HEK293 (cell line): ENCODE data around the gene HEPHL1.

ENCODE experiments used
- ELK4 ChIP-seq: IDR thresholded peaks from 2 replicates; pipeline ENCODE4 v1.6.1; 2011; ENCODE audit warnings: mild to moderate bottlenecking, low read depth, low read length, borderline replicate concordance
- REST ChIP-seq: fragments of 450-650 bp; formaldehyde crosslinking; IDR thresholded peaks from 2 replicates; pipeline ENCODE4 v1.5.1; 2016; ENCODE audit warnings: missing biosample characterization, missing genetic modification characterization
- SALL2 ChIP-seq: fragments of 450-650 bp; formaldehyde crosslinking; IDR thresholded peaks from 2 replicates; pipeline ENCODE4 v1.5.0; 2017; ENCODE audit warnings: missing biosample characterization, mild to moderate bottlenecking, missing genetic modification characterization, borderline replicate concordance
- ZBTB1 ChIP-seq: fragments of 450-650 bp; formaldehyde crosslinking; IDR thresholded peaks from 2 replicates; pipeline ENCODE4 v1.5.1; 2016; ENCODE audit warnings: missing biosample characterization, missing genetic modification characterization
- ZBTB21 ChIP-seq: fragments of 450-650 bp; formaldehyde crosslinking; IDR thresholded peaks from 2 replicates; pipeline ENCODE4 v1.5.1; 2017; ENCODE audit warnings: missing biosample characterization, missing genetic modification characterization
- ZNF202 ChIP-seq: fragments of 450-650 bp; formaldehyde crosslinking; IDR thresholded peaks from 2 replicates; pipeline ENCODE4 v1.5.1; 2016; ENCODE audit warnings: missing biosample characterization, missing genetic modification characterization, borderline replicate concordance
- ZNF302 ChIP-seq: fragments of 450-650 bp; formaldehyde crosslinking; IDR thresholded peaks from 2 replicates; pipeline ENCODE4 v1.5.1; 2016; ENCODE audit warnings: missing biosample characterization, missing genetic modification characterization, low read depth
- ZNF580 ChIP-seq: fragments of 450-650 bp; formaldehyde crosslinking; IDR thresholded peaks from 2 replicates; pipeline ENCODE4 v1.5.1; 2016; ENCODE audit warnings: missing biosample characterization, missing genetic modification characterization
- ZNF768 ChIP-seq: fragments of 450-650 bp; formaldehyde crosslinking; IDR thresholded peaks from 2 replicates; pipeline ENCODE4 v1.5.1; 2018; ENCODE audit warnings: missing biosample characterization, mild to moderate bottlenecking, missing genetic modification characterization
- TF ChIP-seq, protein P1 (sequence below): fragments of 450-650 bp; formaldehyde crosslinking; IDR thresholded peaks from 2 replicates; pipeline ENCODE4 v1.5.1; 2016; ENCODE audit warnings: missing biosample characterization, missing genetic modification characterization
- TF ChIP-seq, protein P2 (sequence below): fragments of 450-650 bp; formaldehyde crosslinking; IDR thresholded peaks from 2 replicates; pipeline ENCODE4 v1.5.1; 2016; ENCODE audit warnings: missing biosample characterization, missing genetic modification characterization, borderline replicate concordance

DNA sequence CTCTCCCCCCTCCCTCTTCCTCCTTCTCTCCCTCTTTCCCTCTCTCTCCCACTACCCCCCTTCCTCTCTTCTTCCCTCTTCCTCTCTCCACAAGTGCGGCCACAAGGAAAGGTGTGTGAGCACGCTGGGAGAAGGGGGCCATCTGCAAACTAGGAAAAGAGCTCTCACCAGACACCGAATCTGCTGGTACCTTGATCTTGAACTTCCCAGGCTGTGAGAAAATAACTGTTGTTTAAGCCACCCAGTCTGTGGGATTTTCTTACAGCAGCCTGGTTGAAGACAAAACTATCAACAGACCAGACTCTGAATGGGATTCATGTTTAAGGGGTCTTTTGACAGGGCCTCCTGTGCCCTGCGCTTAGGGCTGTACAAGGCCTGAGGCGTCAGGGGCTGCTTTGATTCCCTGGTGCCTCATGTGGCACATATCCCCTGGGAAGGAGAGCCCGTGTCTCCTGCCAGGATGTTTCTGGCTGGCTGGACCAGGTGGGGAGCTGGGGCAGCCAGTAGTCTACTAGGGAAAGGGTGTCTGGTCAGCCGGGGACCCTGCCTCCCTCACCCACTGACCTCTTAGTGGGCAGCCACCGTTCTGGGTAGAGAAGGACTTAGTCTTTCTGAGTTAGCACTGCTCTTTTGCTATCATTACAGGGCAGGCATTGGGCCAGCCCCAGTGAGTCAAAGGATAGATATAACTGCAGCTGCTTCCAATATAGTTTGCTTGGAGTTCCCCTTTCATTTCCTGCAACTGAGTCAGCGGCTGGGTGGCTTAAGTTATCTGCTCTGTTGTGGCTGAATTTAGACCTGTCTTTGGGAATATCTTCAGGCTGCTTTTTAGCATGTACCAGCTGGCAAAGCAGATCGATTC is 113.7 kb downstream of the HEPHL1 start:
- TF ChIP-seq, protein P1, sequence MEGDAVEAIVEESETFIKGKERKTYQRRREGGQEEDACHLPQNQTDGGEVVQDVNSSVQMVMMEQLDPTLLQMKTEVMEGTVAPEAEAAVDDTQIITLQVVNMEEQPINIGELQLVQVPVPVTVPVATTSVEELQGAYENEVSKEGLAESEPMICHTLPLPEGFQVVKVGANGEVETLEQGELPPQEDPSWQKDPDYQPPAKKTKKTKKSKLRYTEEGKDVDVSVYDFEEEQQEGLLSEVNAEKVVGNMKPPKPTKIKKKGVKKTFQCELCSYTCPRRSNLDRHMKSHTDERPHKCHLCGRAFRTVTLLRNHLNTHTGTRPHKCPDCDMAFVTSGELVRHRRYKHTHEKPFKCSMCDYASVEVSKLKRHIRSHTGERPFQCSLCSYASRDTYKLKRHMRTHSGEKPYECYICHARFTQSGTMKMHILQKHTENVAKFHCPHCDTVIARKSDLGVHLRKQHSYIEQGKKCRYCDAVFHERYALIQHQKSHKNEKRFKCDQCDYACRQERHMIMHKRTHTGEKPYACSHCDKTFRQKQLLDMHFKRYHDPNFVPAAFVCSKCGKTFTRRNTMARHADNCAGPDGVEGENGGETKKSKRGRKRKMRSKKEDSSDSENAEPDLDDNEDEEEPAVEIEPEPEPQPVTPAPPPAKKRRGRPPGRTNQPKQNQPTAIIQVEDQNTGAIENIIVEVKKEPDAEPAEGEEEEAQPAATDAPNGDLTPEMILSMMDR (tag by site-specific recombination) = no peak
- no peak for TF ChIP-seq ZNF302 (tag by site-specific recombination)
- no peak for TF ChIP-seq SALL2 (tag by site-specific recombination)
- no peak for TF ChIP-seq ZNF202 (tag by site-specific recombination)
- no peak for TF ChIP-seq ZNF768 (tag by site-specific recombination)
- TF ChIP-seq, protein P2, sequence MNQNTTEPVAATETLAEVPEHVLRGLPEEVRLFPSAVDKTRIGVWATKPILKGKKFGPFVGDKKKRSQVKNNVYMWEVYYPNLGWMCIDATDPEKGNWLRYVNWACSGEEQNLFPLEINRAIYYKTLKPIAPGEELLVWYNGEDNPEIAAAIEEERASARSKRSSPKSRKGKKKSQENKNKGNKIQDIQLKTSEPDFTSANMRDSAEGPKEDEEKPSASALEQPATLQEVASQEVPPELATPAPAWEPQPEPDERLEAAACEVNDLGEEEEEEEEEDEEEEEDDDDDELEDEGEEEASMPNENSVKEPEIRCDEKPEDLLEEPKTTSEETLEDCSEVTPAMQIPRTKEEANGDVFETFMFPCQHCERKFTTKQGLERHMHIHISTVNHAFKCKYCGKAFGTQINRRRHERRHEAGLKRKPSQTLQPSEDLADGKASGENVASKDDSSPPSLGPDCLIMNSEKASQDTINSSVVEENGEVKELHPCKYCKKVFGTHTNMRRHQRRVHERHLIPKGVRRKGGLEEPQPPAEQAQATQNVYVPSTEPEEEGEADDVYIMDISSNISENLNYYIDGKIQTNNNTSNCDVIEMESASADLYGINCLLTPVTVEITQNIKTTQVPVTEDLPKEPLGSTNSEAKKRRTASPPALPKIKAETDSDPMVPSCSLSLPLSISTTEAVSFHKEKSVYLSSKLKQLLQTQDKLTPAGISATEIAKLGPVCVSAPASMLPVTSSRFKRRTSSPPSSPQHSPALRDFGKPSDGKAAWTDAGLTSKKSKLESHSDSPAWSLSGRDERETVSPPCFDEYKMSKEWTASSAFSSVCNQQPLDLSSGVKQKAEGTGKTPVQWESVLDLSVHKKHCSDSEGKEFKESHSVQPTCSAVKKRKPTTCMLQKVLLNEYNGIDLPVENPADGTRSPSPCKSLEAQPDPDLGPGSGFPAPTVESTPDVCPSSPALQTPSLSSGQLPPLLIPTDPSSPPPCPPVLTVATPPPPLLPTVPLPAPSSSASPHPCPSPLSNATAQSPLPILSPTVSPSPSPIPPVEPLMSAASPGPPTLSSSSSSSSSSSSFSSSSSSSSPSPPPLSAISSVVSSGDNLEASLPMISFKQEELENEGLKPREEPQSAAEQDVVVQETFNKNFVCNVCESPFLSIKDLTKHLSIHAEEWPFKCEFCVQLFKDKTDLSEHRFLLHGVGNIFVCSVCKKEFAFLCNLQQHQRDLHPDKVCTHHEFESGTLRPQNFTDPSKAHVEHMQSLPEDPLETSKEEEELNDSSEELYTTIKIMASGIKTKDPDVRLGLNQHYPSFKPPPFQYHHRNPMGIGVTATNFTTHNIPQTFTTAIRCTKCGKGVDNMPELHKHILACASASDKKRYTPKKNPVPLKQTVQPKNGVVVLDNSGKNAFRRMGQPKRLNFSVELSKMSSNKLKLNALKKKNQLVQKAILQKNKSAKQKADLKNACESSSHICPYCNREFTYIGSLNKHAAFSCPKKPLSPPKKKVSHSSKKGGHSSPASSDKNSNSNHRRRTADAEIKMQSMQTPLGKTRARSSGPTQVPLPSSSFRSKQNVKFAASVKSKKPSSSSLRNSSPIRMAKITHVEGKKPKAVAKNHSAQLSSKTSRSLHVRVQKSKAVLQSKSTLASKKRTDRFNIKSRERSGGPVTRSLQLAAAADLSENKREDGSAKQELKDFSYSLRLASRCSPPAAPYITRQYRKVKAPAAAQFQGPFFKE (tag by site-specific recombination) = no peak
- no peak for TF ChIP-seq ZNF580 (tag by site-specific recombination)
- no peak for TF ChIP-seq ZBTB21 (tag by site-specific recombination)
- no peak for TF ChIP-seq ZBTB1
- no peak for TF ChIP-seq REST (tag by site-specific recombination)
- TF ChIP-seq ELK4 = no peak
